HG02571 (cell line): Measurements from ENCODE around the gene ZBTB4.
"Not testable (repeated sequence)": the region's sequence is repeated elsewhere in the genome, so short reads cannot be mapped to it uniquely, and the experiment has no call there.

Experiments
- ATAC-seq: cut with Tn5 transposase; IDR thresholded peaks from one replicate; pipeline ENCODE4 v1.9.1; 2021; ENCODE audit warnings: mild to moderate bottlenecking, moderate library complexity; ENCODE audit not compliant: unreplicated experiment

ZBTB4 gene

GRCh38 chr17:7496470-7497183, 17.2 kb upstream of the ZBTB4 start:
- ATAC-seq, result no peak

- no peak for ATAC-seq
Observed at GRCh38 chr17:7495906-7496434, 16.5 kb upstream of the ZBTB4 start.

GRCh38 chr17:7493941-7494340, 14.5 kb upstream of the ZBTB4 start:
- ATAC-seq, result no peak

- no peak for ATAC-seq
Observed at GRCh38 chr17:7491583-7491982, 12.2 kb upstream of the ZBTB4 start.

GRCh38 chr17:7490144-7490543, 10.7 kb upstream of the ZBTB4 start:
- ATAC-seq, result no peak

GRCh38 chr17:7486181-7486580, 6.8 kb upstream of the ZBTB4 start:
- no peak for ATAC-seq

GRCh38 chr17:7484919-7485377, 5.5 kb upstream of the ZBTB4 start:
- ATAC-seq, result no peak

- ATAC-seq, result peak; percentile 61
Observed at GRCh38 chr17:7484067-7484918, 4.9 kb upstream of the ZBTB4 start, which contains the start of gene POLR2A. Gene POLR2A, plus strand, starts transcription at chr17:7484366.

- peak; percentile 39 for ATAC-seq
Observed at GRCh38 chr17:7483255-7484066, 4.0 kb upstream of the ZBTB4 start.

- not testable (repeated sequence) for ATAC-seq
Observed at GRCh38 chr17:7482742-7483088, 3.3 kb upstream of the ZBTB4 start.

GRCh38 chr17:7481842-7482741, 2.7 kb upstream of the ZBTB4 start:
- ATAC-seq, result not testable (repeated sequence)

GRCh38 chr17:7481275-7481674, 1.8 kb upstream of the ZBTB4 start, which contains the start of gene SLC35G6:
Gene SLC35G6, plus strand, starts transcription at chr17:7481446. Its CDS starts 71 bp downstream, at chr17:7481517.
- ATAC-seq, result not testable (repeated sequence)

GRCh38 chr17:7480089-7480384, 606 bp upstream of the ZBTB4 start:
- ATAC-seq, result no peak

GRCh38 chr17:7478276-7479212, 887 bp downstream of the ZBTB4 start:
- no peak for ATAC-seq

- no peak for ATAC-seq
Observed at GRCh38 chr17:7477392-7478275, 1.8 kb downstream of the ZBTB4 start.

- no peak for ATAC-seq
Observed at GRCh38 chr17:7476951-7477350, 2.5 kb downstream of the ZBTB4 start.

GRCh38 chr17:7476494-7476893, 2.9 kb downstream of the ZBTB4 start:
- ATAC-seq, result no peak
